GM12878 (cell line): ENCODE results near the gene UFC1. TPM values are rescaled to one million over a fixed set of nuclear protein-coding genes. Genes with fewer than 3 reads are reported as not detected.

Experiments used
- ATAC-seq: fragments of 200-7000 bp; cut with Tn5 transposase; 3 replicates; pipeline ENCODE4 v1.9.1; 2020; ENCODE audit warnings: mild to moderate bottlenecking, moderate library complexity
- BruUV-seq: library from RNA; stranded (reverse); fragments of 400-500 nt; replicated peaks from 2 replicates; lab custom pipeline; 2021; lab: Mats Ljungman, UMichigan
- CTCF ChIA-PET: fragments of 300-600 bp; sonication (Branson Sonifier 250); formaldehyde crosslinking; extraction: SDS; loops from one replicate; lab custom pipeline; 2021; ENCODE audit warnings: inconsistent platforms; lab: Yijun Ruan, JAX
- POLR2A ChIA-PET: fragments of 350-600 bp; formaldehyde crosslinking; extraction: SDS; loops from one replicate; lab custom pipeline; 2021; ENCODE audit warnings: inconsistent platforms; lab: Charles Lee
- RAD21 ChIA-PET: fragments of 300-600 bp; sonication (Branson Sonifier 250); formaldehyde crosslinking; loops from one replicate; lab custom pipeline; 2023; ENCODE audit warnings: antibody characterized with exemption; ENCODE audit not compliant: unreplicated experiment; lab: Charles Lee
- SMC1A ChIA-PET: fragments of 300-600 bp; sonication (Branson Sonifier 250); formaldehyde crosslinking; loops from one replicate; lab custom pipeline; 2023; ENCODE audit not compliant: unreplicated experiment, uncharacterized antibody; lab: Charles Lee
- DNase-seq: peaks from one replicate; pipeline ENCODE4 v3.0.0-alpha.2; 2011; ENCODE audit warnings: low read depth, low spot score
- FAIRE-seq: peaks from 3 replicates; lab custom pipeline; 2011; peaks lifted over from hg19 to GRCh38; lab: Jason Lieb, UNC
- H2AFZ ChIP-seq: 2 replicates; pipeline ENCODE4 v1.6.0; 2011; ENCODE audit warnings: low read depth, low read length, control low read depth; ENCODE audit not compliant: control insufficient read depth
- H3K27ac ChIP-seq: 2 replicates; pipeline ENCODE4 v1.5.1; 2011; ENCODE audit warnings: control low read depth; ENCODE audit not compliant: control insufficient read depth, insufficient read depth
- H3K27me3 ChIP-seq, 2 experiments: replicated peaks in 1 of 2; 2 replicates each; pipeline versions ENCODE4 v1.6.0 to v1.6.1; 2011; ENCODE audit warnings: low read length in 1 of 2; ENCODE audit not compliant: control insufficient read depth in 2 of 2, insufficient read depth in 2 of 2
- H3K36me3 ChIP-seq, 2 experiments: 2 replicates each; pipeline ENCODE4 v1.5.1; 2011; ENCODE audit warnings: low read length in 1 of 2; ENCODE audit not compliant: control insufficient read depth in 2 of 2, insufficient read depth in 2 of 2
- H3K4me1 ChIP-seq: 2 replicates; pipeline ENCODE4 v1.6.1; 2011; ENCODE audit warnings: mild to moderate bottlenecking, low read length, moderate library complexity, mixed read lengths; ENCODE audit not compliant: control insufficient read depth, insufficient read depth
- H3K4me2 ChIP-seq: 2 replicates; pipeline ENCODE4 v1.6.0; 2011; ENCODE audit warnings: control low read depth; ENCODE audit not compliant: control insufficient read depth, insufficient read depth
- H3K4me3 ChIP-seq: fragments of 200-600 bp; sonication (generic); 2 replicates; pipeline ENCODE4 v1.5.1; 2016
- H3K79me2 ChIP-seq: 2 replicates; pipeline ENCODE4 v1.6.0; 2011; ENCODE audit warnings: low read length; ENCODE audit not compliant: control insufficient read depth, insufficient read depth
- H3K9ac ChIP-seq: 2 replicates; pipeline ENCODE4 v1.8.0; 2011; ENCODE audit warnings: low read length, control low read depth, mixed read lengths; ENCODE audit not compliant: control insufficient read depth, insufficient read depth
- H3K9me3 ChIP-seq: replicated peaks from 3 replicates; pipeline ENCODE4 v1.5.1; 2011; ENCODE audit warnings: mild to moderate bottlenecking, low read length; ENCODE audit not compliant: control insufficient read depth, insufficient read depth
- H4K20me1 ChIP-seq: 2 replicates; pipeline ENCODE4 v1.6.0; 2011; ENCODE audit not compliant: control insufficient read depth, insufficient read depth
- CBFB ChIP-seq: IDR thresholded peaks from 2 replicates; pipeline ENCODE4 v1.6.1; 2016; ENCODE audit warnings: antibody characterized with exemption, low read depth
- SIX5 ChIP-seq: IDR thresholded peaks from 2 replicates; pipeline ENCODE4 v1.6.1; 2011; ENCODE audit warnings: mild to moderate bottlenecking, low read depth, low read length, moderate library complexity; ENCODE audit not compliant: severe bottlenecking
- WGBS: methylation state at CpG from one replicate; pipeline ENCODE4 v1.1.6; 2016; ENCODE audit warnings: low lambda C conversion rate; ENCODE audit not compliant: insufficient replicate concordance, insufficient coverage; ENCODE audit errors: missing lambda C conversion rate; 5-methylcytosine and 5-hydroxymethylcytosine counted together
- in situ Hi-C: fragments of 300-500 bp; cut with MboI; formaldehyde crosslinking; loops from 9 replicates; pipeline ENCODE4 v1.14.3; 2018; ENCODE audit warnings: mixed read lengths
- intact Hi-C: fragments of 100-400 bp; cut with micrococcal nuclease; formaldehyde crosslinking; loops from one replicate; pipeline ENCODE4 v1.14.2; 2022; ENCODE audit not compliant: unreplicated experiment
- polyA plus RNA-seq, 11 experiments: library from polyadenylated mRNA; depleted of rRNA in 4 of 11; unstranded in 6 of 11; stranded (reverse) in 5 of 11; fragments of >200 nt; fragmentation: Nextera tagmentation in 4 of 11; fragmentation: Illumina TruSeq in 1 of 11; extraction: Ambion mirVana in 4 of 11; extraction: Trizol in 1 of 11; gene quantifications; 1 replicate in 1 of 11; 2 replicates in 10 of 11; pipeline versions ENCODE4 v1.2.1 to v1.2.3, GENCODE V29; 2011 to 2016; ENCODE audit warnings: inconsistent platforms in 2 of 11, missing spikeins in 2 of 11, low read depth in 1 of 11
- total RNA-seq, 4 experiments: library from RNA; depleted of rRNA in 3 of 4; stranded (reverse); fragments of >200 nt in 3 of 4; fragmentation: Illumina TruSeq in 1 of 4; extraction: Trizol in 1 of 4; gene quantifications; 2 replicates each; pipeline versions ENCODE4 v1.2.1 to v1.2.3, GENCODE V29; 2013 to 2021
- TF ChIP-seq, protein P1 (sequence below): IDR thresholded peaks from 2 replicates; pipeline ENCODE4 v1.6.1; 2011; ENCODE audit warnings: low read depth, mild to moderate bottlenecking, low read length, moderate library complexity, borderline replicate concordance; ENCODE audit errors: extremely low read depth
- TF ChIP-seq, protein P2 (sequence below): IDR thresholded peaks from 2 replicates; pipeline ENCODE4 v1.6.1; 2012; ENCODE audit warnings: low read depth, low read length, improper control_type of control experiment

The UFC1 gene
- total and polyA plus RNA-seq, 10 of the 15 experiments (the other 5 are each of a cell fraction or from before 2014, with no cell fraction given) = 95.9 to 239 (median 151) TPM

- no peak for ATAC-seq
- CTCF ChIA-PET = interaction anchor here (0.6 to 0.7 kb wide), 3 partner anchors 10 to 368 kb away, joined by 3 read pairs; partner anchors contain the start of gene TOMM40L
Measured at GRCh38 chr1:161199506-161200139, 45.8 kb downstream of the UFC1 start.

More at GRCh38 chr1:161199506-161200139, 45.8 kb downstream of the UFC1 start:
- Histone ChIP-seq H3K4me1 (peaks cover 32% of the 10 kb centered on the region), H4K20me1 (no peaks in the 10 kb centered on the region), H2AFZ (no peak overlapping the region), H3K36me3 (no peaks in the 10 kb centered on the region), H3K27me3 (no peaks in the 10 kb centered on the region), H3K4me3 (no peak overlapping the region), H3K9me3 (no peaks in the 10 kb centered on the region), H3K9ac (no peak overlapping the region), H3K27ac (no peak overlapping the region), H3K79me2 (peaks cover 20% of the 10 kb centered on the region), H3K4me2 (no peak overlapping the region)
- POLR2A ChIA-PET = interaction anchor here (0.5 kb wide), 1 partner anchor 18 kb away, joined by 5 read pairs; no protein-coding TSS in a partner anchor
- TF ChIP-seq, protein P1, sequence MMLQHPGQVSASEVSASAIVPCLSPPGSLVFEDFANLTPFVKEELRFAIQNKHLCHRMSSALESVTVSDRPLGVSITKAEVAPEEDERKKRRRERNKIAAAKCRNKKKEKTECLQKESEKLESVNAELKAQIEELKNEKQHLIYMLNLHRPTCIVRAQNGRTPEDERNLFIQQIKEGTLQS = no peak
- TF ChIP-seq CBFB = no peak
- TF ChIP-seq, protein P2, sequence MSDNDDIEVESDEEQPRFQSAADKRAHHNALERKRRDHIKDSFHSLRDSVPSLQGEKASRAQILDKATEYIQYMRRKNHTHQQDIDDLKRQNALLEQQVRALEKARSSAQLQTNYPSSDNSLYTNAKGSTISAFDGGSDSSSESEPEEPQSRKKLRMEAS = no peak
- TF ChIP-seq SIX5 = no peak
- FAIRE-seq (no peak), DNase-seq (no peak)
- in situ Hi-C loops = loop anchor here (10.0 kb wide), 1 partner anchor 545 kb away; the partner anchor contains the start of gene DUSP12
- SMC1A ChIA-PET = no interaction called here
- intact Hi-C loops = no loop called here
- no TSS peak for BruUV-seq
- WGBS = 77% methylated on average over 3 of the region's 5 CpGs
- RAD21 ChIA-PET = interaction anchor here (1.4 to 1.6 kb wide), 2 partner anchors 18 to 26 kb away, joined by 5 read pairs; partner anchors contain the start of gene TOMM40L
